Stimulated activated naive CD4-positive, alpha-beta T cell treated with Interleukin-2 at 50 U/mL for 16 hours (primary cell): ENCODE measurements around the gene RGS8.

Experiments used
- DNase-seq: peaks from one replicate; lab custom pipeline; 2025; lab: John Stamatoyannopoulos, UW

Gene RGS8

GRCh38 chr1:182671750-182672486, 12.5 kb downstream of the RGS8 start:
- DNase-seq: no peak

GRCh38 chr1:182670032-182670749, 14.2 kb downstream of the RGS8 start:
- no peak for DNase-seq

GRCh38 chr1:182669266-182669665, 15.1 kb downstream of the RGS8 start:
- no peak for DNase-seq

GRCh38 chr1:182668521-182669054, 15.8 kb downstream of the RGS8 start:
- no peak for DNase-seq

GRCh38 chr1:182667848-182668505, 16.4 kb downstream of the RGS8 start:
- no peak for DNase-seq

- DNase-seq: no peak
These were observed 17.7 kb downstream of the RGS8 start for GRCh38 chr1:182666706-182667105.

GRCh38 chr1:182664296-182664695, 20.1 kb downstream of the RGS8 start:
- DNase-seq: no peak

GRCh38 chr1:182662956-182663355, 21.4 kb downstream of the RGS8 start:
- no peak for DNase-seq

GRCh38 chr1:182662121-182662890, 22.1 kb downstream of the RGS8 start:
- no peak for DNase-seq

GRCh38 chr1:182658055-182658454, 26.3 kb downstream of the RGS8 start:
- DNase-seq: no peak

GRCh38 chr1:182656842-182657397, 27.5 kb downstream of the RGS8 start:
- no peak for DNase-seq

GRCh38 chr1:182653986-182654385, 30.4 kb downstream of the RGS8 start:
- DNase-seq: no peak

GRCh38 chr1:182652933-182653332, 31.5 kb downstream of the RGS8 start:
- no peak for DNase-seq

GRCh38 chr1:182651339-182651724, 33.1 kb downstream of the RGS8 start:
- no peak for DNase-seq

GRCh38 chr1:182650678-182651338, 33.6 kb downstream of the RGS8 start:
- no peak for DNase-seq

- DNase-seq: no peak
These were observed 35.3 kb downstream of the RGS8 start for GRCh38 chr1:182649041-182649440.

GRCh38 chr1:182646739-182647138, 37.6 kb downstream of the RGS8 start:
- no peak for DNase-seq

- no peak for DNase-seq
These were observed 39.5 kb downstream of the RGS8 start for GRCh38 chr1:182644886-182645285.

- DNase-seq: no peak
These were observed 40.7 kb downstream of the RGS8 start for GRCh38 chr1:182643699-182644098.

- DNase-seq: no peak
These were observed 41.9 kb downstream of the RGS8 start for GRCh38 chr1:182642461-182642860.

GRCh38 chr1:182641561-182641960, 42.8 kb downstream of the RGS8 start:
- no peak for DNase-seq
